Spleen (tissue), 7 donors: ENCODE measurements around the gene SHC4.

Experiments
- POLR2AphosphoS5 ChIP-seq, 3 donors: sonication (generic); formaldehyde crosslinking; IDR thresholded peaks; one replicate each; pipeline ENCODE4 v1.5.1; 2017; ENCODE audit warnings: antibody characterized with exemption in 3 of 3
- TF ChIP-seq, protein P1 (sequence below), 11 experiments: fragments of 200-600 bp in 7 of 11; fragments of 450-650 bp in 4 of 11; sonication (generic) in 4 of 11; IDR thresholded peaks in 8 of 11; conservative IDR thresholded peaks in 3 of 11; 1 replicate in 7 of 11; 2 replicates in 4 of 11; pipeline versions ENCODE4 v1.4.0 to v1.8.0; 2016 to 2021; ENCODE audit warnings: antibody characterized with exemption in 11 of 11, inconsistent platforms in 4 of 11, mild to moderate bottlenecking in 1 of 11
- donor health status: DM: no; HTN: no; CAD: no; lungs with moderate emphysema.
- donor health status: DM: no; HTN: no; CAD: no.
- donor health status: DM: no; HTN: no; CAD: no.

DNA sequence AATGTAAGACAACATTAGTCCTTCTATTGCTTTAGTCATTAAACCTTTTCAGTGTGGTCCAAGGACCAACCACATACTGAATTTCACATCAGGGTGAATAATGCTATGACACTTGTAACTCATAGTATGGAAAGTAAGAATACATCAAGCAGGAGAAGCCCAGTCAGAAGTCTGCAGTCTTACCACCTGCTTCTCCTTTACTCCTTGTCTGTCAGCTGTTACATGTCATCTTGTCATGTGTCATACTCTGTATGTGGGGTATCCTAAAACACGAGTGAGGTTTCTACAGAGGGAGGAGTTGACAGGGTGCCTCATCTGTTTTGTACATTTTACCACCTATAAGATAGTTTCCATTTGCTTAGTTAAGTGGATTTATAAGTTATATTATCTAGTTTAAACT lies 118.6 kb downstream of the SHC4 start:
- TF ChIP-seq POLR2AphosphoS5 (IDR thresholded peaks at IDR 0.05): no peak
- TF ChIP-seq, protein P1, sequence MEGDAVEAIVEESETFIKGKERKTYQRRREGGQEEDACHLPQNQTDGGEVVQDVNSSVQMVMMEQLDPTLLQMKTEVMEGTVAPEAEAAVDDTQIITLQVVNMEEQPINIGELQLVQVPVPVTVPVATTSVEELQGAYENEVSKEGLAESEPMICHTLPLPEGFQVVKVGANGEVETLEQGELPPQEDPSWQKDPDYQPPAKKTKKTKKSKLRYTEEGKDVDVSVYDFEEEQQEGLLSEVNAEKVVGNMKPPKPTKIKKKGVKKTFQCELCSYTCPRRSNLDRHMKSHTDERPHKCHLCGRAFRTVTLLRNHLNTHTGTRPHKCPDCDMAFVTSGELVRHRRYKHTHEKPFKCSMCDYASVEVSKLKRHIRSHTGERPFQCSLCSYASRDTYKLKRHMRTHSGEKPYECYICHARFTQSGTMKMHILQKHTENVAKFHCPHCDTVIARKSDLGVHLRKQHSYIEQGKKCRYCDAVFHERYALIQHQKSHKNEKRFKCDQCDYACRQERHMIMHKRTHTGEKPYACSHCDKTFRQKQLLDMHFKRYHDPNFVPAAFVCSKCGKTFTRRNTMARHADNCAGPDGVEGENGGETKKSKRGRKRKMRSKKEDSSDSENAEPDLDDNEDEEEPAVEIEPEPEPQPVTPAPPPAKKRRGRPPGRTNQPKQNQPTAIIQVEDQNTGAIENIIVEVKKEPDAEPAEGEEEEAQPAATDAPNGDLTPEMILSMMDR (IDR thresholded peaks at IDR 0.05 in 8 of 11, conservative IDR thresholded peaks at IDR 0.05 in 3 of 11): no peak
